Hepatic stellate cell (primary cell): ENCODE measurements around the gene PKDCC.

Source experiments
- DNase-seq: peaks from one replicate; pipeline ENCODE4 v3.0.0; 2011; ENCODE audit warnings: low spot score

Gene PKDCC

DNA sequence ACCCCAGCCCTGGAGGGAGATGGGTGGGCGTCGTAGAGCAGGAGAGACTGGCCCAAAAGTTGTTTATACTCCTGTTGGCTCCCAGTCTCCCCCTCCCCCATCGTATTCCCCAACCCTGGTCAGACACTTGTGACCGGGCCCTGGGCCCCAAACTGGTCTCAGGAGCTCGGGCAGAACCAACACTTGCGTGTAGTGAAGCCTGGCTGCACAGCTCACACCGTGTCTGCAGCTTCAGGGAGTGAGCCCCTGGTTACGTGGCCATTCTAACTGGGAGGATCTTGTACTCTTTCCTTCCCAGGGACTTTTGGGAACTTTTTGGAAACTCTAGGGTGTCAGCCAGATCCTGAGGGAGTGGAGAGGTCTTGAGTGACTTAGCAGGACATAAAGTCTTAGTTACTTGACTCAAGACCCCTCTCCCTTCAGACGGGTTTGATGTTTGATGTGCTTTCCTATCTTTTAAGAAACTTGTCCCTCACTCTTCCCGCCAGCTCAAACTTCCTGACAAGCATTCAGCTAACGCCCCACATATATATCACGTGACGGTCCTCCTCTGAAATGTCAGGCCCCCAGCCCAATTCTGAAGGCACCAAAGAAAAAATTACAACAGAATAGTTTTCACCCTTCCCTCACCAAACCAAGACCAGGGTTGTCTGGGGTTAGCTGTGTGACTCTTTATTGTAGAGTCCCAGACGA lies 2.3 kb downstream of the PKDCC start:
- no peak for DNase-seq

DNA sequence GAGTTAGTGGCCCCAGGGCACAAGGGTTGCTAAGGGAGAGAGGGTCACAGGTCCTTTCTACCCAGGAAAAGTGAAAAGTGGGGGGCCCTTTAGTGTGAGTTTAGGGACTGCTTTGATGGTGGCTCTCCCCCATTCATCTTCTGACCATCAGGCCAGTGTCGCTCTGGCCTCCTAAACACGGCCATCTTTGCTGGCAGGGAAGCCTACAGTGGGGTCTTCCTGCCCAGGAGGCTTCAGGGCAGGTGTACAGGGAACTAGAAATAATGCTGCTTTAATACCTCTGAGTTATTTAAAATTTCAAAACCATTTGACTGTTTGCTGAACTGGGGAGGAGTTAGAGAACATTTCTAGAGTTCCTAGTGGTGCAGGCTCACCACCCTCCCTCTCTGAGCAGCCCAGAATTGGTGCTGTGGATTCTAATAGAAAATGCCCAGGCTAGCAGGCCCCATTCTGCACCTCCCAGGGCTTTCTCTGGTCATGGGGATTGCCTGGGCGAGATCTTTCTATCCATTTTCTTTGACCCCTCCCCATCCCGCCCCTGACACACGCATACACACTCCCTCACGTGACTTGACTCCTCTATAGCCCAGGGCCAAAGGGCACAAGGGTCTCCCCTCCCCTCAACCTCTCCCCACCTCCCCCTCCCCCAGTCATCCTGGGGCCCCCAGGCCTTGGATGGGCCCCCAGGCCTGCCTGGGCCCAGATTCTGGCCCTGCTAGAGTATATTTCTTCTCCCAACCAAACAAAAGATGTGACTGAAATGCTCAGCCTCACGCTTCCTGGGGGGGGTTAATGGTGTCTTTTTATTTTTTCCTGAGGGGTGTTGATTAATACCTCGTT lies 3.1 kb downstream of the PKDCC start:
- DNase-seq: no peak

DNA sequence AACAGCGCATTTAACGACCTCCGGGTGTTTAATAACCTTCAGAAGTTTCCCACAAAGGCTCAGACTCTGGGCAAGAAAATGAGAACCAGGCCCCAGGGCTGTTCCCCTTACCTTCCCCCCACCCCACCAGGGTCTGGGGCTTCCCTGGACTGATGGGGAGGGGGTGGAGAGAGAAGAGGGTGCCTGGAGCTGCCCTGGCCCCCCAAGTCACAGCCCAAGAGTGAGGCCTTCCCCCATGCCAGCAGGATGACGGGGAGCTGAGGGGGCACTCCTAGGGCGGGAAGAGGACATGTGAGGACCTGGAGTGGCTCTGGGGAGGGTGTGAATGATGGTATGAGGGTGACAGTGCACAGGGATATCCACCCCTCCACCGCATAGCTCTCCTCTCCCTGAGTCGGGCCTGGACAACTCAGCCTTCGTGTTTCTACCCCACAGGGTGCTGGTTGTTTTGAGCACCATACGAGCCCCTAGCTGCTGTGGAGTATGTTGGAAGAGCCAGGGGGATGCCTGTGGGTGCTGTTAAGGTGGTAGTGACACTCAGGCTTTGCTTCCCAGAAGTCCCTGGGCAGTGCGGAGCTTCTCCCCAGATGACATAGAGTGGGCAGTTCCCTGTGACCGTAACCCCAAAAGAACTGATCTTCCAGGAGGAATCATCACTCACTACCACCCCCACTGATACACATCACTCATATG lies 3.9 kb downstream of the PKDCC start:
- no peak for DNase-seq

DNA sequence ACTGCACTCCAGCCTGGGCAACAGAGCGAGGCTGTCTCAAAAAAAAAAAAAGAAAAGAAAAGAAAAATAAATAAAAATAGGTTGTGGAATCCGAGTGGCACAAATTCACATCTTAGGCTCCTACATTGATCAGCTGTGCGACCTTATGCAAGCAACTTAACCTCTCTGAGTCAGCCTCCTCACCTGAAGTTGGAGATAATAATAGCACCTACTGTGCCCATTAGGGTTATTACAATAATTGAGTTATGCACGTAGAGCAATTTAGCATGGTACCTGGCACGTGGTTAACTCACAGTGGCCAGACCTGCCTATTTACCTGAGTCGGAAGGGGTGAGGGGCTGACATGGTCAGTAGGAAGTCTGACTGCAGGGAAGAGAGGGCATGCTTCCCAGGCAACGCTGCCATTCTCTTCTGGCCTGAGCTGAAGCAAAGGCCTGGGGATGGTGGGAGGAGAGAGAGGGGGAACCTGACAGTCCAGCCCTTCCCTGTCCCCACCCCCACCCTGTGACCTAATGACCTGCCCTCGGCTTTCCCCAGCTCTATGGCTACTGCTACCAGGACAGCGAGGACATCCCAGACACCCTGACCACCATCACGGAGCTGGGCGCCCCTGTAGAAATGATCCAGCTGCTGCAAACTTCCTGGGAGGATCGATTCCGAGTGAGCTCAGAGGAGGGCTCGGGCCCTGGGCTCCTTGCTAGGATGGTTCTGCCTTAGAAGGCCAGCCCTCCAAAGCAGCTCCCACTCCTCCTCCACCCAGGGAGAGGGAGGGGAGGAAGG lies 5.1 kb downstream of the PKDCC start:
- DNase-seq: peak; percentile 80

DNA sequence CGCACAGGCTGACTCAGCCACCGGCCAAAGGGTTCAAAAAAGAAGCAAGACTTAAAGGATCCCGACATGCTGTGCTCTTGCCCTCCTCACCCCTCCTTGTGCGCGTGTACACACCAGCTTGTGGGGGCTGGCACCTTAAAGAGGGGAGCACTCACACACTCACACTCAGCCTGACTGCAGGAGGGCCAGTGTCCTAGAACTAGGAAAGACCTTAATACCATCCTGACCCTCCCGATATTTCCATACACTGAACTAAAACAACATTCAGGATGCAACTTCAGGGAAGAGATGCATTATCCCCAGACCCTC lies 5.6 kb downstream of the PKDCC start:
- DNase-seq: no peak

DNA sequence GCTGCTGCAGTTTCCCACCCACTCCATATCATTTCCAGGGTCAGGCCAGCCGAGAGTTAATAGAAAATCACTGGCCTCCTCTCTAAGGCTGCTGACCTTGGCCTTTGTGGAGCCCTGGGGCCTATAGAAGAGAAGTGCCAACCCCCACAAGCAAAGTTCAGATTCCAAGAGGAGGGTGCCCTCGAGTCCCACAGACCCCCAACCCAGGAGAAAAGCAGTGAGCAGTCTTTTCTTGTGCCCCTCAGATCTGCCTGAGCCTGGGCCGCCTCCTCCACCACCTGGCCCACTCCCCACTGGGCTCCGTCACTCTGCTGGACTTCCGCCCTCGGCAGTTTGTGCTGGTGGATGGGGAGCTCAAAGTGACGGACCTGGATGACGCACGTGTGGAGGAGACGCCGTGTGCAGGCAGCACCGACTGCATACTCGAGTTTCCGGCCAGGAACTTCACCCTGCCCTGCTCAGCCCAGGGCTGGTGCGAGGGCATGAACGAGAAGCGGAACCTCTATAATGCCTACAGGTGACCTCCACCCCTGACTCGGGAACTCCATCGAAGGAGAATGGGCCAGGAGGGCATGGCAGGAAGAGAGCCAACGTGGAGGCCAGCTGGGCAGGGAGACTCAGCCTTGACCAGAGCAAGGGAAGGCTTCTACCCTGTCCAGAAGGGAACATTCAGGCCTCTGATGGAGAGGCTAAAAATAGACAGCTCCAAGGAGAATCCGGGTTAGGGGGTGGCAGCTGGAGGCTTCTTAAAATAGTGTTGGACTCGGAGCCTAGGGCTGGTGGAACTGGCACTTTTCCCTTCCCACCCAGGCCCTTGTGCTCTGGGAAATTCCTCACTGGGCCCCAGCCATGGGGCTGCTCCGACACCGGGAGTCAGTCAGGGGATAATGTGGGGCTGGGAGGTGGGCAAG lies 6.2 kb downstream of the PKDCC start:
- peak; percentile 68 for DNase-seq

DNA sequence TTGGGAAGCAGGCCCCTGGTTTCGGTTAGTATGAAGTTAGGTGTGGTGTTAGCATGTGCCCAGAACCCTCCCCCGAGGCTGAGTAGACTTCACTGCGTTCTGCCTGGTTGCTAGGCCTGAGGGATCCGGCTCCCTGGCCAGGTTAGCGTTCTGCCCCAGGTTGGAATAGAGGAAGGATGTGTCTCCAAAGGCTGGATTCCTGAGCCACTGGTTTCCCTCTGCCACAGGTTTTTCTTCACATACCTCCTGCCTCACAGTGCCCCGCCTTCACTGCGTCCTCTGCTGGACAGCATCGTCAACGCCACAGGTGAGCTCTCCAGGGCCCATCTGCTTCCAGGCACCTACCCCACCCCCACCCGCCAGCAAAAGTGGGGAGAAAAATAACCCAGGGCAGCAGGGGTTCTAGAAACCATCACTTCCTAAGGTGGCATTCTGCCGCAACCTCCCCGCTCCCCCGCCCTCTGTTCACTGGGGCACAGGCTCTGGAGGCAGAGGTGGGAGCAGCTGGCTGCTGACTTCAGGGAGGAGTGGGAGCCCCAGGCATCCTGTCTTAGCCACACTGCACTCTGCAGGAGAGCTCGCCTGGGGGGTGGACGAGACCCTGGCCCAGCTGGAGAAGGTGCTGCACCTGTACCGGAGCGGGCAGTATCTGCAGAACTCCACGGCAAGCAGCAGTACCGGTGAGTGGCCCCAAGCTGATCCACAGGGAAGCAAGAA lies 7.1 kb downstream of the PKDCC start:
- DNase-seq: no peak

DNA sequence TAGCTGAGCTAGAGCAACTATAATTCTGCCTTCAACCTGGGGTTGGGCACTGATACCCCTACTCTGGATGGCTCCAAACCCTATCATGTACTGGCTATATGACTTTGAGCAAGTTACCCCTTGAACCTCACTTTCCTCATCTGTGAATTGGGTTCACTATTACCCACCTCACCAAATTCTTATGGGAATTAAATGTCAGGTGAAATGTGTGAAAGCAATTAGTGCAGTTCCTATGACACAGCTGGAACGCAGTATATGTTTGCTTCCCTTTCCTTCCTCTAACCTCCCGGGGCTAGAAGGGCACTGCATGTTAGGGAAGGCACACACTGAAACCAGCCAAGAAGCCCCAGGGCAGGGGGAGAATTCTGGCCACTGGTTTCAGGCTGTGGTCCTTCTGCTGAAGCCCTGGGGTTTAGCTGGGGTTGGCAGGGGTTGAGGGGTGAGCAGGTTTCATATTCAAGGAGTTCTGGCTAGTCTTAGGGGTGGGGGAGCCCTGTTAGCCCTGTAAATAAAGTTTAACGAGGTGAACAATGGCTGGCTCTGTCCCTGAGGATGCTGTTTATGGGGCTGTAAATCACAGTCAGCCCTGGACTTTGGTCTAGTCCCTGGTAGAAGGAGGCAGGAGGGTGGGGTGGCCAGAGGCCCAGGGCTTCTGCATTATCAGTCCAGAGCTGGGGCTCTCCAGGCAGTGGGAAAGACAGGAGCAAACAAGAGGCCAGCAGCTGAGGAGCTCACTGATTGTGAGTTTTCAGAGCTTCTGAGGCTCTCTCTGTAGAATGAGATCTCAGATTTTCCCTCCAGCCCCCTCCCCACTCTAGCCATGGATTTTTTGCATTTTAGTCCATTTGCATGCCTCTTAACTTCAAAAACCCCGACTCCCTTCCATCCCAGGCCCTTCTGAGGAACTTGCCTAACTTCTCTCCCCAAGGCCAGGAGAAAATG lies 8.0 kb downstream of the PKDCC start:
- DNase-seq: no peak

DNA sequence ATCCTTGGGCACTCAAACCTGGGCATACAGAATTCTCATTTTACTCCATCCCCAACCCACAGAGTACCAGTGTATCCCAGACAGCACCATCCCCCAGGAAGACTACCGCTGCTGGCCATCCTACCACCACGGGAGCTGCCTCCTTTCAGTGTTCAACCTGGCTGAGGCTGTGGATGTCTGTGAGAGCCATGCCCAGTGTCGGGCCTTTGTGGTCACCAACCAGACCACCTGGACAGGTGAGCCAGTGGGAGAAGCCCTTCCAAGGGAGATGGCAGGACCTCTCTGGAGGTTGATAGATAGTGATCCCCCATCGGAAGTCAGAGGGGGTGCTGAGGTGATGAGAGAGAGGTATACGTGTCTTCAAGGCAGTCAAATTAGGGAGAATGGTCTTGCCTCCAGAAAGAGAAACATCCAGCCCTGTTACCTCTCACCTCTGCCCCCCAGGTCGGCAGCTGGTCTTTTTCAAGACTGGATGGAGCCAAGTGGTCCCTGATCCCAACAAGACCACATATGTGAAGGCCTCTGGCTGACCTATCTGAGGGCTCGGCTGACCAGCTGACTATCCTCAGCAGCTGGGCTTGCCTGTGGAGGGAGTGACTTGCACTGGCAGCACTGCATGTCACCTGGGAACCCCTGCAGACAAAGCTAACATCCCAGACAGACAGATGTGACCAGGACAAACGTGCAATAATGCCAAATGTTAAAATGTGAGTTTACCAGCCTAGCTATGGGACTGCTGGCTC lies 9.5 kb downstream of the PKDCC start:
- DNase-seq: no peak

DNA sequence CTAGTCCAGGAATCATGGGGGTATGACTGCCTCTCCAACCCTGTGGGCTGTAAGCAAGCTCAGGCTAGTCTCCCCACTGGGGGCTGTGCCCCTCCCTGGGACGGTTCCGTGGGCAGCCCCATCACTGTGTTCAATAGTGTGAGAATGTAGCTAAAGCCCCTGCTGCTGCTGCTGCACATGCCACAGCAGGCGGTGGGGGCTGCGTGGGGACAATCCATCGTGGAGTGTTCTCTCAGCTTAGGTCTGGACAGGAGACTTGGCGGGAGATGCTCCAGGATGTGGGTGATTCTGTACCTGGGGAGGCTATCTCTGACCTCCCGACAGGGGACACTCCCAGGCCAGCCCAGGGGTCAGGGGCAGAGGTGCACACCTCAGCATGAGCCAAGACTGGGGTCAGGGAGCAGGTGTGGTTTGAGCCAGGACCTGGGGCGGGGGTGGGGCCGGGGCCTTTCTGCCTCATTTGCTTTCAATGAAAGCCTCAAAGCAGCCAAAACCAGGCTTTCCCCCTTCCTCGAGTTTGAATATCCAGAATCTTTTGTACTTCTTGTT lies 10.2 kb downstream of the PKDCC start:
- DNase-seq: no peak

DNA sequence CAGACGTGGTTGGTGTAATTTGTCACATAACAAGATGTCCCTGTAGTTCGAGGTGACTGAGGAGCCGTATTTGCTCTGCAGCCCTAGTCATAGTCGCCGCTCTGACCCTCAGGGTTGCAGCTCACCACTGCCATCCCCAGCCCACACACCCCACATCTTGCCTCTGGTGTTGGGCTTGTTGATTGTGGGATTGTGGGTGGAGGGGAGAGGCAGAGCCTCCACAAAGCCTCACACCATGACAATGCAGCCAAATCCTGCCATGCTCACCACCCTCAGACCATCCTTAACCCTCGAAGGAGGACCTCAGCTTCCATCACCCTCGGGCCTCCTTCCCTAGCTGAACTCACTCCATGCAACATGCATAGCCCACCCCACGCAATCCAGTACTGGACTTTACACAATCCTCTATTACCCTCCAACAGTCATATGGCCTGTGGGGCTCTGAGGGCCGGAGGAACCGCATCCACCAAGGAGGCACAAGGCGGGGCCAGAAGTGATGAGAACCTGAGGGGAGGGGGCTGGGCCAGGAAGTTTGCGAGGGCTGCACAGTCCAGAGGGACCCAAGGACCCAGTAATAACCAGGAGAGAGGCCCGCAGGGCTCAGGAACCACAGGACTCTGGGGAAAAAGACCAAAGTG lies 11.6 kb downstream of the PKDCC start:
- no peak for DNase-seq

DNA sequence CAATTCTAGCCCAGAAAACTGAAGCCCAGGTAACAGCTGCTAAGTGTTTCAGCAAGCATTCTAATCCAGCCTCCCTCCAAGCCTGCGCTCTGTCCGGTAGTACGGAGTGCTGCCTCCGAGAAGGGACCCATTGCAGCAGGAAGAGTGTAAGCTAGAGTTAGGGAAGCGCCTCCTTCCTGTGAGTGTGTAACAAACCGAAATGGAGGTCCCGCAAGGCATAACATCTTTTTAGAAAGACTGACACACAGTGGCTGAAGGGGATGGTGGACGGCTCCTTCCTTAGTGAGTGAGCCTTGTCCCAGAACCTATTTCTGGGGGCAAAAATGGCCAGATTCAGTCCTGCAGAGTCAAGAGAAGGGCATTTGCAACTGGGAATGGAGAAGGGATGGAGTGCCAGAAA lies 12.2 kb downstream of the PKDCC start:
- DNase-seq: no peak

DNA sequence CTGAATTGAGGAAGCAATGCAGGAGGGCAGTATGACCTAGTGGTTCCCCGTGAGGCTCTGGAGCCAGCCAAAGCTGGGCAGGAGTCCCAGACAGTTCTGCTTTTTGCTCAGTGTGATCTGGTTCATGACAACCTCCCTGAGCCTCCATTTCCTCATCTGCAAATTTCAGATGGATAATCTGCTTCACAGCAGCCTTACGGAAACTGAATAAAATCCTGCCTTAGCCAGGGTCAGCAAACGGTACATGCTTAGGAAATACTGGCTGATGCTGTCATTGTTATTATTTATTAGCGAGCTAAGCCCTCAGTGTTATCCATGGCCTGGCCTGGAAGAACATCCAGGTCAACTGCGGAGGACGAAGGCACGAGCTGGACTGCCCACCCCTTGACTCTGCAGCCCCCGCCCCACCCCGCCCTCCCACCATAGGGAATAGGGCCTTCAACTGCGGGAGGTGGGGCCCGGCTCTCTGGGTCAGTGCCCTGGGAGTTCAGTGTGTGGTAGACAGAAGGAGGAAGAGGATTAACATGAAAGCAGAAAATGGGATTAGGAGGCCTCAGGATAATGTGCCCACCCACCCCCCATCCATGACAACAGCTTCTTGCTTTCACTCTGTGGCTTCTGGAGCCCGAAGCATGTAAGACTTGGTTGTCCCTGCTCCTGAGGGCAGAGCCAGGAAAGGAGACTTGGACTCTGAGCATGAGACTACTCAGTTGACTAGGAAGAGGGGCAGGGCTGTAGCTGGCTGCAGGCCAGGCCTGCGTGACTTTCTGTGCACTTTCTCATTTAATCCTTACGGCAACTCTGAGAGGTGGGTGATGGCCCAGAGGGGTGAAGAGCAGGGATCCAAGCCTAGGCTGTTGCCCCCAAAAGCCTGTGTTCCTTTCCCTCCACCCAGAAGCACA lies 13.1 kb downstream of the PKDCC start:
- DNase-seq: no peak

DNA sequence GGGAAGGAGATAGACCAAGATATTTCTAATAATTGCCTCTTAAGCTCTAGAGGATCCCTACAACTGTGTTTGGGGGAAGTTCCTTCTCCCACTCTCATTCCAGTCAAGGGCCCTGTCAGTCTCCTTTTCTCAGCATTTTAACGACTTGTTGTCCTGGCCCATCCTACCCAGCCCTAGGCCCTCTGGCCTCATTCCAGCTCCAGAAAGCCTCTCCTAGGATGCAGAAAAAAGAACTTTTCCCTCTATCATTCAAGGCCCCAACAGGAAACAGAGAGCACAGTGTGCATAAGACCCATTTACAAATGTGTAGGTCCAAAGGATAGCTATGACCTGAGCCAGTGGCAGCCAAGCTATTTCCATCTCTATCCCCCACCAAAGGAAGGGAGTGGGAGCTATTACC lies 14.0 kb downstream of the PKDCC start:
- DNase-seq: no peak

DNA sequence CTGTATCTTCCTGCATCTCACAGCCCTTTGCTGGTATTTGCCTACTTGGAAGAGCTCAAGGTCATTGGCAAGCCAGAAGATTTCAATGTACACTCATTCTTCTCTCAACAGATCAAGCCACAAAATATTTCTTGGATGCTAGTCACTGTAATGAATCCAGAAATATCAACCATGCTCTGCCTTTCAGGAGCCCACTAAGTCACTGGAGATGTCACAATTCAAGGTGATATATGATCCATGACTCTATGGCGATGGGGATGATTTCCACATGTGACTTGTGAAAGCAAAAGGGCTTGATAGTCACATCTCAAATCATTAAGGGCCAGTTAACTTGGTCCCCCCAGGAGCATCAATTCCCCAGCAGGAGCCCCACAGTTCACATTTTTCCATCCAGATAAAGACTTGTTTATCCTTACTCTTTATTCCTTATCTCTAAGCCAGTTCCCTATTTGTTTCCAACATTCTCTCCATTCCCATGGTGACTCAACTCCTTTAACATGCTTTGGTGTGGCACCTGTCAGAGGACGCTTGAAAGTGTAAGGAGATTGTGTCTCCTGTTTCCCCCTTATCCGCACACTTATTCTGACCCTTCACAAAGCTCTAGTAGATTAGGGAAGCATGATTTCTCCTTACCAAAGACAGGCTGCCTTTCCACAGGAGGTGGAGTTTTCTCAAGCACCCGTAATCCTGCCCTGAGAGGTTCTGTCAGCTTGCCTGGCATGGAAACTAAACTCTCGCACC lies 15.8 kb downstream of the PKDCC start:
- peak; percentile 40 for DNase-seq

DNA sequence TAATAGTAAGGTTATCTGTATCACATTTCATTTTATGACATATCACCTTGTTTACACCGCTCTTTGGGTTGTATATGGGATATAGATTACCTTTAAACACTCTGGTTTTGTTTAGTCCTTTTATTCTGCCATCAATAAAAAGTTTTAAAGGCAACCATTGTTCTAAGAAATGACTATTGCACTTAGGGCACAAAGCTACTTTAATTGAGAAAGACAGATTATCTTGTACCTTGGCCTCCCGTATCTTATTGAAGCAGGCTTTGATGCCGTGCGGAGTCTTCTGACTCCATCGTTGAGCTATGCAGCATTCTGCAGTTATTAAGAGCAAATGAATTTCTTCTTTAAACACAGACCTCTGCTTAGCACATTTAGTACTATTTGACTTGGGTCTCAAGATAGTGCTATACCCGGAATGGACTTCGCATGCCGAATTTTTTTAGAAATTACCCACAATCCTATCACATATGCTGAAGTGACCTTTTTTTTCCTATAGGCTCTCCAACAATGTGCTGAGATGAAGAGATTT lies 16.7 kb downstream of the PKDCC start:
- DNase-seq: peak; percentile 54
